K562 (cell line): ENCODE data around the gene RSPH6A. TPM values are rescaled to one million over a fixed set of nuclear protein-coding genes. Genes with fewer than 3 reads are reported as not detected.
"Not testable (repeated sequence)": the region's sequence is repeated elsewhere in the genome, so short reads cannot be mapped to it uniquely, and the experiment has no call there.

Experiments
- ATAC-seq: fragments of 200-7000 bp; cut with Tn5 transposase; 3 replicates; pipeline ENCODE4 v1.9.1; 2020; ENCODE audit warnings: moderate library complexity
- BruUV-seq: library from RNA; stranded (reverse); fragments of 400-500 nt; replicated peaks from 2 replicates; lab custom pipeline; 2021; lab: Mats Ljungman, UMichigan
- CTCF ChIA-PET: fragments of 300-600 bp; formaldehyde crosslinking; extraction: SDS; loops from one replicate; lab custom pipeline; 2021; ENCODE audit warnings: low intra/inter-chr PET ratio; lab: Yijun Ruan, JAX
- POLR2A ChIA-PET: fragments of 300-600, 350-650 bp; sonication (Branson Sonifier 250); formaldehyde crosslinking; extraction: SDS; loops from one replicate; lab custom pipeline; 2021; ENCODE audit warnings: antibody characterized with exemption, inconsistent platforms; lab: Yijun Ruan, JAX
- DNase-seq, 4 experiments: peaks; one replicate each; pipeline versions ENCODE4 v3.0.0 to v3.0.0-alpha.2; 2011 to 2018; ENCODE audit warnings: low spot score in 3 of 4, mixed read lengths in 3 of 4; ENCODE audit errors: extremely low read depth in 1 of 4
- FAIRE-seq: peaks from 2 replicates; lab custom pipeline; 2011; peaks lifted over from hg19 to GRCh38; lab: Jason Lieb, UNC
- H2AFZ ChIP-seq: 2 replicates; pipeline ENCODE4 v1.6.0; 2011; ENCODE audit warnings: low read depth, low read length, control low read depth, inconsistent platforms
- H3K27ac ChIP-seq: fragments of 200-600 bp; 3 replicates; pipeline ENCODE4 v1.8.0; 2011; ENCODE audit warnings: low read depth, mild to moderate bottlenecking, control low read depth, inconsistent platforms, low read length, moderate library complexity, mixed read lengths; ENCODE audit errors: extremely low read depth
- H3K27me3 ChIP-seq, 2 experiments: fragments of 300-600 bp in 1 of 2; 2 replicates in 1 of 2; 3 replicates in 1 of 2; pipeline versions ENCODE4 v1.6.0 to v1.8.0; 2011; ENCODE audit warnings: inconsistent platforms in 2 of 2, low read length in 2 of 2, mild to moderate bottlenecking in 1 of 2, mixed read lengths in 1 of 2, moderate library complexity in 1 of 2; ENCODE audit not compliant: control insufficient read depth in 2 of 2, insufficient read depth in 2 of 2
- H3K36me3 ChIP-seq: fragments of 300-600 bp; 3 replicates; pipeline ENCODE4 v1.8.0; 2011; ENCODE audit warnings: mild to moderate bottlenecking, low read length, inconsistent platforms; ENCODE audit not compliant: control insufficient read depth, insufficient read depth
- H3K4me1 ChIP-seq, 2 experiments: fragments of 200-600 bp in 1 of 2; replicated peaks in 1 of 2; 2 replicates in 1 of 2; 3 replicates in 1 of 2; pipeline versions ENCODE4 v1.5.1 to v1.8.0; 2011; ENCODE audit warnings: inconsistent platforms in 2 of 2, low read length in 2 of 2, mild to moderate bottlenecking in 1 of 2, mixed read lengths in 1 of 2, moderate library complexity in 1 of 2; ENCODE audit not compliant: control insufficient read depth in 2 of 2, insufficient read depth in 2 of 2
- H3K4me2 ChIP-seq: 2 replicates; pipeline ENCODE4 v1.6.1; 2011; ENCODE audit warnings: low read length, control low read depth, inconsistent platforms, mixed read lengths; ENCODE audit not compliant: insufficient read depth
- H3K4me3 ChIP-seq: fragments of 200-600 bp; sonication (generic), shearing (Covaris generic); 2 replicates; pipeline ENCODE4 v1.5.1; 2016; ENCODE audit warnings: control low read depth, inconsistent platforms
- H3K79me2 ChIP-seq: fragments of 200-600 bp; 3 replicates; pipeline ENCODE4 v1.8.0; 2011; ENCODE audit warnings: low read length, inconsistent platforms; ENCODE audit not compliant: control insufficient read depth, insufficient read depth
- H3K9ac ChIP-seq, 2 experiments: 2 replicates each; pipeline versions ENCODE4 v1.6.0 to v1.6.1; 2011; ENCODE audit warnings: low read depth in 2 of 2, low read length in 2 of 2, control low read depth in 1 of 2, inconsistent platforms in 1 of 2, mild to moderate bottlenecking in 1 of 2, mixed read lengths in 1 of 2; ENCODE audit not compliant: insufficient read depth in 1 of 2
- H3K9me1 ChIP-seq: one replicate; pipeline ENCODE4 v1.6.0; 2011; ENCODE audit warnings: inconsistent platforms, mild to moderate bottlenecking, low read length, moderate library complexity; ENCODE audit not compliant: control insufficient read depth, insufficient read depth
- H3K9me3 ChIP-seq: replicated peaks from 2 replicates; pipeline ENCODE4 v1.5.1; 2011; ENCODE audit warnings: low read depth, low read length, inconsistent platforms; ENCODE audit not compliant: control insufficient read depth, insufficient read depth
- H4K20me1 ChIP-seq: replicated peaks from 2 replicates; pipeline ENCODE4 v1.6.1; 2011; ENCODE audit warnings: low read length, inconsistent platforms, mixed read lengths; ENCODE audit not compliant: control insufficient read depth, insufficient read depth
- ZNF740 ChIP-seq, 3 experiments: fragments of 200-800 bp in 1 of 3; sonication (Bioruptor generic) in 1 of 3; sonication (generic) in 1 of 3; formaldehyde crosslinking in 1 of 3; IDR thresholded peaks; 2 replicates each; pipeline versions ENCODE4 v1.6.1 to v1.8.0; 2016 to 2022; ENCODE audit warnings: mild to moderate bottlenecking in 2 of 3, missing compliant biosample characterization in 2 of 3, missing genetic modification characterization in 2 of 3, missing genetic modification reagents in 1 of 3
- WGBS: fragments of 100-300 bp; shearing (Covaris generic); methylation state at CpG from one replicate; pipeline ENCODE4 v1.1.6; 2016; ENCODE audit warnings: low coverage, mixed read lengths; ENCODE audit not compliant: insufficient coverage; ENCODE audit errors: missing lambda C conversion rate; 5-methylcytosine and 5-hydroxymethylcytosine counted together
- in situ Hi-C: fragments of 300-500 bp; cut with MboI; formaldehyde crosslinking; loops from 4 replicates; pipeline ENCODE4 v1.15.0; 2018; ENCODE audit warnings: inconsistent platforms, mixed read lengths
- intact Hi-C: fragments of 100-400 bp; cut with micrococcal nuclease; formaldehyde crosslinking; loops from 2 replicates; pipeline ENCODE4 v1.14.2; 2022
- polyA plus RNA-seq, 8 experiments: library from polyadenylated mRNA; depleted of rRNA in 4 of 8; stranded (reverse) in 5 of 8; unstranded in 3 of 8; fragments of >200 nt; fragmentation: Nextera tagmentation in 2 of 8; fragmentation: Illumina TruSeq in 1 of 8; extraction: Ambion mirVana in 2 of 8; extraction: Trizol in 1 of 8; gene quantifications; 2 replicates each; pipeline versions ENCODE4 v1.2.1 to v1.2.3, GENCODE V29; 2011 to 2014; ENCODE audit warnings: inconsistent platforms in 1 of 8, missing spikeins in 1 of 8
- total RNA-seq, 7 experiments: library from RNA; depleted of rRNA in 6 of 7; stranded (reverse); fragments of >200 nt in 6 of 7; fragmentation: Illumina TruSeq in 2 of 7; extraction: Trizol in 2 of 7; gene quantifications; 2 replicates each; pipeline versions ENCODE4 v1.2.1 to v1.2.3, GENCODE V29; 2011 to 2021; ENCODE audit warnings: low replicate concordance in 1 of 7

RSPH6A gene
- total and polyA plus RNA-seq, 9 of the 15 experiments (the other 6 are each of a cell fraction or from before 2014, with no cell fraction given) = 0.03 to 0.15 (median 0.07) TPM; not detected in 5

- WGBS = 76% methylated on average over 4 of the region's 5 CpGs
- H3K36me3 ChIP-seq; H2AFZ ChIP-seq; H3K27ac ChIP-seq; H3K9ac ChIP-seq; H3K4me2 ChIP-seq; H3K27me3 ChIP-seq; H4K20me1 ChIP-seq; H3K9me3 ChIP-seq; H3K4me3 ChIP-seq; FAIRE-seq; H3K79me2 ChIP-seq; BruUV-seq; in situ Hi-C loops; DNase-seq; ATAC-seq; H3K9me1 ChIP-seq; TF ChIP-seq ZNF740 (tag; IDR thresholded peaks at IDR 0.05): not testable (repeated sequence)
- CTCF ChIA-PET = interaction anchor here (0.6 to 2.7 kb wide), 2 partner anchors 10 to 30 kb away, joined by 3 to 22 read pairs; partner anchors contain the start of gene SIX5
- intact Hi-C loops = loop anchor here (1.0 kb wide), 1 partner anchor 29 kb away; no protein-coding TSS in a partner anchor
- peaks cover 9 to 20% of the 10 kb centered on the region in 2 experiments; a peak in 3 of 5 replicates for H3K4me1 ChIP-seq
- POLR2A ChIA-PET = interaction anchor here (0.5 to 1.7 kb wide), 5 partner anchors 10 to 303 kb away, joined by 3 to 7 read pairs (median 3); partner anchors contain the start of gene SIX5
- 0 out of 2 replicates have a peak, but pooled peaks have one; percentile 3 for TF ChIP-seq ZNF740 (CRISPR knock-in tag; IDR thresholded peaks at IDR 0.05)
- TF ChIP-seq, all 486 proteins: peak for 1; not testable (repeated sequence) for 485
Measured at GRCh38 chr19:45799541-45799940, 15.6 kb downstream of the RSPH6A start.
